PFSK-1 (cell line): ENCODE measurements around the gene WBP4.

ENCODE experiments used
- POLR2AphosphoS5 ChIP-seq: IDR thresholded peaks from 2 replicates; pipeline ENCODE4 v1.6.1; 2012; ENCODE audit warnings: low read depth, mild to moderate bottlenecking, control low read depth, low read length, moderate library complexity
- TAF1 ChIP-seq: IDR thresholded peaks from 2 replicates; pipeline ENCODE4 v1.6.1; 2012; ENCODE audit warnings: low read length, control low read depth, borderline replicate concordance; ENCODE audit not compliant: insufficient read depth

GRCh38 chr13:41085961-41086585 lies 24.8 kb downstream of the WBP4 start:
- no peak for TF ChIP-seq POLR2AphosphoS5
- no peak for TF ChIP-seq TAF1
